ENCODE measurements around the gene ADAM12. TPM values are rescaled to one million over a fixed set of nuclear protein-coding genes. Genes with fewer than 3 reads are reported as not detected.
"Not testable (repeated sequence)": the region's sequence is repeated elsewhere in the genome, so short reads cannot be mapped to it uniquely, and the experiment has no call there.

The ADAM12 gene
- total RNA-seq, 4 donors from 2014 or later = under 0.01 to 1.3 (median 1.0) TPM

DNA sequence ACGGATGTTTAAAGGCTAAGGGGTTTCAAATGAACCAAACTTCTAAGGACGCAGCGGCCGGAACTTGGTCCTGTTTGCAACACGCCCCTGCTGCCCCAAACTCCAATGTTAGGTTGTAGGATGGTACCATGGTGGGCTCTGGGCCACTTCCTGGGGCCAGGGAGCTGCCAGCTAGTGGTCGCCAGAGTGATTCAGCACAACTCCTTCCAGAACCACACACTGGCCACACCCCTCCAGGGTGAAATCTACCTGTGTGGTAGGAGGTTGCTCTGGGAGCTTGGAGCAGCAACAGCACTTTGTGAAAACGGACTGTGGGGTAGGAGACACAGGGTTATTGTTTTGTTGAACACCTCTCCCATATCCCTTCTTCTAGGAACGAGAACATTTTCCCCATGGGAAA is 330.8 kb downstream of the ADAM12 start:
- intact Hi-C loops (cut with DNase I) = no loop called here
- Histone ChIP-seq H3K9me3 (no peaks in the 10 kb centered on the region), H3K27me3 (peaks cover 0 to 15% (median 1%) of the 10 kb centered on the region in 4 donors), H3K36me3 (no peaks in the 10 kb centered on the region), H3K4me3 (no peak overlapping the region), H3K4me1 (peaks cover 4 to 16% (median 7%) of the 10 kb centered on the region in 4 donors), H3K27ac (replicated peaks in 1 of 4) (no peak overlapping the region)
- no peak for DNase-seq (ENCODE audit: extremely low spot score)
- 88% methylated on average over 8 of the region's 8 CpGs for WGBS
- TF ChIP-seq POLR2AphosphoS5 (IDR thresholded peaks at IDR 0.05) (no peak), POLR2A (IDR thresholded peaks at IDR 0.05; ENCODE audit: low read depth) (no peak), EP300 (IDR thresholded peaks at IDR 0.05) (no peak)
- TF ChIP-seq, protein P1, sequence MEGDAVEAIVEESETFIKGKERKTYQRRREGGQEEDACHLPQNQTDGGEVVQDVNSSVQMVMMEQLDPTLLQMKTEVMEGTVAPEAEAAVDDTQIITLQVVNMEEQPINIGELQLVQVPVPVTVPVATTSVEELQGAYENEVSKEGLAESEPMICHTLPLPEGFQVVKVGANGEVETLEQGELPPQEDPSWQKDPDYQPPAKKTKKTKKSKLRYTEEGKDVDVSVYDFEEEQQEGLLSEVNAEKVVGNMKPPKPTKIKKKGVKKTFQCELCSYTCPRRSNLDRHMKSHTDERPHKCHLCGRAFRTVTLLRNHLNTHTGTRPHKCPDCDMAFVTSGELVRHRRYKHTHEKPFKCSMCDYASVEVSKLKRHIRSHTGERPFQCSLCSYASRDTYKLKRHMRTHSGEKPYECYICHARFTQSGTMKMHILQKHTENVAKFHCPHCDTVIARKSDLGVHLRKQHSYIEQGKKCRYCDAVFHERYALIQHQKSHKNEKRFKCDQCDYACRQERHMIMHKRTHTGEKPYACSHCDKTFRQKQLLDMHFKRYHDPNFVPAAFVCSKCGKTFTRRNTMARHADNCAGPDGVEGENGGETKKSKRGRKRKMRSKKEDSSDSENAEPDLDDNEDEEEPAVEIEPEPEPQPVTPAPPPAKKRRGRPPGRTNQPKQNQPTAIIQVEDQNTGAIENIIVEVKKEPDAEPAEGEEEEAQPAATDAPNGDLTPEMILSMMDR (IDR thresholded peaks at IDR 0.05) = no peak

DNA sequence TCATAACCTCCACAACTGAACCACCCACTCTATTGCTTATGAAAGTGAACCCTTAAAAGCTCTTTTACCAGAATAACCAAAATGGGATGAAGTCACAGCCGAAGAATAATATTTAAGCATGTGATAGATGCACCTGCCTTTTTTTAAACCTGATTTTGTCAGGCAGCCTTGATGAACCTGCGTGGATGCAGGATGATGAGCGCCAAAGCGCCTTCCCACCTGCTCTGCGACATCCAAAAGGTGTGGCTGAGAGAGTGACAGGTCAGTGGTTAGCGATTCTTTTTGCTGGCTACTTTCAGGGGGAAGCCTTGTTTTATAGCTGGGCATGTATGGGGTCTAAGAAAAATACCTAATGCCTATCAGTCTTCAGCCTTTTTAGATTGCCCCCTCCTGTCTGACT is 334.1 kb downstream of the ADAM12 start:
- TF ChIP-seq POLR2AphosphoS5 (IDR thresholded peaks at IDR 0.05) (no peak), EP300 (IDR thresholded peaks at IDR 0.05) (no peak), POLR2A (IDR thresholded peaks at IDR 0.05; ENCODE audit: low read depth) (no peak)
- TF ChIP-seq, protein P1 (IDR thresholded peaks at IDR 0.05) = no peak
- no peak overlapping the region for H3K4me3 ChIP-seq
- no peak for DNase-seq (ENCODE audit: extremely low spot score)
- peaks cover 0 to 19% (median 1%) of the 10 kb centered on the region in 4 donors for H3K27me3 ChIP-seq
- peaks cover 0 to 11% (median 9%) of the 10 kb centered on the region in 4 donors for H3K4me1 ChIP-seq
- no peak overlapping the region for H3K27ac ChIP-seq (replicated peaks in 1 of 4)
- no peaks in the 10 kb centered on the region for H3K9me3 ChIP-seq
- no peaks in the 10 kb centered on the region for H3K36me3 ChIP-seq
- 97% methylated on average over 6 of the region's 6 CpGs for WGBS
- intact Hi-C loops (cut with DNase I) = no loop called here

DNA sequence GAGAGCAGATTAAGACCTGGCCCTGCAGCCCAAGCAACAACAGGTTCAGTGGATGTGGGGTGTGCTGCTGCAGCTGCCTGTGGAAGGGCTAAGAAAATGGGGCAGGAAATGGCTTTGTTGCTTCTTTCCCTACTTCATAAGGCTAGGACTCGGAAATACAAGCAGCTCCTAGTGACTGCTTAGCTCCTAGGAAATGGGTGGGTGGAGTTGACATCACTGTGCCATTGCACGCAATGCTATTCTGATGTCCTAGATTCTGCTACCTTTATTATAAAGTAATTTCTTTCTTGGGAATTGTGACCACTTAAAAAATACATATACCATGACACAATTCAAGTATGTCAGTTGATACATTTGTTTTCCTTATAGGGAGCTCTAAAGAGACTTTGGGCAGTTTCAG is 336.1 kb downstream of the ADAM12 start:
- 77% methylated on average over 2 of the region's 2 CpGs for WGBS
- no peaks in the 10 kb centered on the region for H3K9me3 ChIP-seq
- intact Hi-C loops (cut with DNase I) = no loop called here
- TF ChIP-seq POLR2AphosphoS5 (IDR thresholded peaks at IDR 0.05) (no peak), POLR2A (IDR thresholded peaks at IDR 0.05; ENCODE audit: low read depth) (no peak), EP300 (IDR thresholded peaks at IDR 0.05) (no peak)
- TF ChIP-seq, protein P1 (IDR thresholded peaks at IDR 0.05) = no peak
- H3K36me3 ChIP-seq = no peaks in the 10 kb centered on the region
- peaks cover 0 to 11% (median 9%) of the 10 kb centered on the region in 4 donors for H3K4me1 ChIP-seq
- peaks cover 0 to 9% (median 1%) of the 10 kb centered on the region in 4 donors for H3K27me3 ChIP-seq
- no peak for DNase-seq (ENCODE audit: extremely low spot score)
- H3K27ac ChIP-seq (replicated peaks in 1 of 4) = no peak overlapping the region
- no peak overlapping the region for H3K4me3 ChIP-seq

DNA sequence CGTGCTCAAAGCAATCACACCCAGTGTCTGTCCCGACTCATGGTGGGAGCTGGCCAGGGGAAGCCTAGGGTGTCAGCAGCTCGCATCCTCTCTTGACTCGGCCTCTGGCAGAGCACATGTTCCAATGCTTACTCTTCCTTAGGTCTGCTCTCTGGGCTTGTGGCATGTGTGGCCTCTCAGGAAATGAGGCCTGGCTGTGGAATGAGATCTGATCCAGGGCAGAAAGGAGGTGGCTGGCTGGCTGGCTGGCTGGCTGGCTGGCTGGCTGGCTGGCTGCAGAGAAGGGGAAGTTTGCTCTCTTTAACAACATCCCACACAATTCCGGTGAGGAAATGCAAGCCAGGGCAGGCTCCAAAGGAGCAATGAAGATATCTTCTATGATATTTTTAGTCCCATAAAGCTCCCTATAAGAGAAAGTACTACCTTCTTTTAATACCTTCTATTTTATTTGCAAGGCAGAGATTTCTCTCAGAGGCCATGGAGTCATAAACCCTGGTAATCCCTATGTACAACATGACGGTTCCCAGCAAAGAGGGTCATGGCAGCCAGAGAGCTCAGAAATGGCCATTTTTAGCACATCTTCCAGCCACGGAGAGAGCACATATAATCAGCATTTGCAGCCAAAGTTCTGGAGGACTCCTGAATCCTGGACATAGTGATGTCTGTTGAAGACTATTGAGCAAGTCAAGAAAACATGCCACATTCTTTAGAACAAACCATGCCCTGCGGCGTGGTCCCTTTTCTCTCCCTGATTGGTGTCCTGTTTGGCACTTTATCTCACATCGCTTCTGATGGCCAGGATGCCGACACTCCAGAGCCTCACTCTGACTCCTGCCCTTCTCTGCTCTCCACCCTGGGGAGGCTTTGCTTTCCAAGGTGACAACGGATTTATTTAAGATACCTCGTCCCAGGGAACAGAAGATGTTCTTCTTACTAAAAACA is 338.2 kb downstream of the ADAM12 start:
- H3K27me3 ChIP-seq = peaks cover 0 to 9% (median 1%) of the 10 kb centered on the region in 4 donors
- 71% methylated on average over 12 of the region's 13 CpGs for WGBS
- TF ChIP-seq, protein P1 (IDR thresholded peaks at IDR 0.05) = no peak
- H3K36me3 ChIP-seq = no peaks in the 10 kb centered on the region
- intact Hi-C loops (cut with DNase I) = no loop called here
- H3K9me3 ChIP-seq = no peaks in the 10 kb centered on the region
- H3K27ac ChIP-seq (replicated peaks in 1 of 4) = no peak overlapping the region
- no peak for DNase-seq (ENCODE audit: extremely low spot score)
- H3K4me3 ChIP-seq = no peak overlapping the region
- peaks cover 0 to 11% (median 9%) of the 10 kb centered on the region in 4 donors for H3K4me1 ChIP-seq

DNA sequence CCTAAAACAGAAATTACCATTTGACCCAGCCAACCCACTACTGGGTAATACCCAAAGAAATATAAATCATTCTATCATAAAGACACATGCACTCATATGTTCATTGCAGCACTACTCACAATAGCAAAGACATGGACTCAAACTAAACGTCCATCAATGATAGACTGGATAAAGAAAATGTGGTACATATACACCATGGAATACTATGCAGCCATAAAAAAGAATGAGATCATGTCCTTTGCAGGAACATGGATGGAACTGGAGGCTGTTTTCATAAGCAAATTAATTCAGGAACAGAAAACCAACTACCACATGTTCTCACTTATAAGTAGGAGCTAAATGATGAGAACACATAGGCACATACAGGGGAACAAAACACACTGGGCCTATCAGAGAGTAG is 340.5 kb downstream of the ADAM12 start:
- DNase-seq (ENCODE audit: extremely low spot score); H3K9me3 ChIP-seq; H3K36me3 ChIP-seq; intact Hi-C loops (cut with DNase I); H3K4me3 ChIP-seq; H3K27ac ChIP-seq (replicated peaks in 1 of 4): not testable (repeated sequence)
- 93% methylated on average over 1 of the region's 1 CpG for WGBS
- Histone ChIP-seq H3K4me1 (peaks cover 0 to 12% (median 9%) of the 10 kb centered on the region in 4 donors), H3K27me3 (peaks cover 0 to 15% (median 0%) of the 10 kb centered on the region in 4 donors)
